Measurements from ENCODE around the gene RNU5B-1.
A peak's percentile ranks its signal among the peaks of the same experiment; 100 is the strongest.

Gene RNU5B-1

GRCh38 chr15:65304381-65305149 lies at the start of gene RNU5B-1:
Gene RNU5B-1 (plus strand): TSS chr15:65304677.
- Histone ChIP-seq H3K36me3 (ENCODE audit: control insufficient read depth, insufficient read depth, low read length, severe bottlenecking) (no peaks in the 10 kb centered on the region), H3K9me3 (ENCODE audit: control insufficient read depth, low read length) (no peaks in the 10 kb centered on the region), H3K27me3 (replicated peaks; ENCODE audit: control insufficient read depth, insufficient read depth, low read length) (no peaks in the 10 kb centered on the region), H3K4me3 (ENCODE audit: low read length) (peak within 1 kb of the TSS; percentile 85), H3K4me1 (ENCODE audit: control insufficient read depth, insufficient read depth, low read length) (peaks cover 13% of the 10 kb centered on the region), H3K9ac (ENCODE audit: low read length) (peak within 1 kb of the TSS; percentile 90)
- DNase-seq (ENCODE audit: low read depth): peak; percentile 95

GRCh38 chr15:65254758-65255157 lies 49.7 kb upstream of the RNU5B-1 start:
- Histone ChIP-seq H3K27me3 (replicated peaks; ENCODE audit: control insufficient read depth, insufficient read depth, low read length) (no peaks in the 10 kb centered on the region), H3K4me3 (ENCODE audit: low read length) (no peak overlapping the region), H3K9ac (ENCODE audit: low read length) (no peak overlapping the region), H3K9me3 (ENCODE audit: control insufficient read depth, low read length) (no peaks in the 10 kb centered on the region), H3K4me1 (ENCODE audit: control insufficient read depth, insufficient read depth, low read length) (peaks cover 36% of the 10 kb centered on the region), H3K36me3 (ENCODE audit: control insufficient read depth, insufficient read depth, low read length, severe bottlenecking) (no peaks in the 10 kb centered on the region)
- DNase-seq (ENCODE audit: low read depth): no peak

- peaks cover 37% of the 10 kb centered on the region for H3K4me1 ChIP-seq (ENCODE audit: control insufficient read depth, insufficient read depth, low read length)
- no peaks in the 10 kb centered on the region for H3K9me3 ChIP-seq (ENCODE audit: control insufficient read depth, low read length)
- no peak overlapping the region for H3K9ac ChIP-seq (ENCODE audit: low read length)
- H3K27me3 ChIP-seq (replicated peaks; ENCODE audit: control insufficient read depth, insufficient read depth, low read length): no peaks in the 10 kb centered on the region
- no peak for DNase-seq (ENCODE audit: low read depth)
- no peak overlapping the region for H3K4me3 ChIP-seq (ENCODE audit: low read length)
- no peaks in the 10 kb centered on the region for H3K36me3 ChIP-seq (ENCODE audit: control insufficient read depth, insufficient read depth, low read length, severe bottlenecking)
These were observed 48.9 kb upstream of the RNU5B-1 start for GRCh38 chr15:65255486-65256140.

GRCh38 chr15:65258375-65259262 lies 45.9 kb upstream of the RNU5B-1 start:
- Histone ChIP-seq H3K9ac (ENCODE audit: low read length) (peak overlapping the region; percentile 76), H3K27me3 (replicated peaks; ENCODE audit: control insufficient read depth, insufficient read depth, low read length) (no peaks in the 10 kb centered on the region), H3K4me3 (ENCODE audit: low read length) (peak overlapping the region; percentile 27), H3K36me3 (ENCODE audit: control insufficient read depth, insufficient read depth, low read length, severe bottlenecking) (peaks cover 7% of the 10 kb centered on the region), H3K9me3 (ENCODE audit: control insufficient read depth, low read length) (no peaks in the 10 kb centered on the region), H3K4me1 (ENCODE audit: control insufficient read depth, insufficient read depth, low read length) (peaks cover 32% of the 10 kb centered on the region)
- no peak for DNase-seq (ENCODE audit: low read depth)

- Histone ChIP-seq H3K36me3 (ENCODE audit: control insufficient read depth, insufficient read depth, low read length, severe bottlenecking) (peaks cover 7% of the 10 kb centered on the region), H3K9ac (ENCODE audit: low read length) (peak overlapping the region; percentile 68), H3K4me1 (ENCODE audit: control insufficient read depth, insufficient read depth, low read length) (peaks cover 32% of the 10 kb centered on the region), H3K9me3 (ENCODE audit: control insufficient read depth, low read length) (no peaks in the 10 kb centered on the region), H3K27me3 (replicated peaks; ENCODE audit: control insufficient read depth, insufficient read depth, low read length) (no peaks in the 10 kb centered on the region), H3K4me3 (ENCODE audit: low read length) (no peak overlapping the region)
- DNase-seq (ENCODE audit: low read depth): no peak
These were observed 45.1 kb upstream of the RNU5B-1 start for GRCh38 chr15:65259367-65259797.

- Histone ChIP-seq H3K36me3 (ENCODE audit: control insufficient read depth, insufficient read depth, low read length, severe bottlenecking) (peaks cover 7% of the 10 kb centered on the region), H3K27me3 (replicated peaks; ENCODE audit: control insufficient read depth, insufficient read depth, low read length) (no peaks in the 10 kb centered on the region), H3K9me3 (ENCODE audit: control insufficient read depth, low read length) (no peaks in the 10 kb centered on the region), H3K9ac (ENCODE audit: low read length) (no peak overlapping the region), H3K4me1 (ENCODE audit: control insufficient read depth, insufficient read depth, low read length) (peaks cover 24% of the 10 kb centered on the region), H3K4me3 (ENCODE audit: low read length) (no peak overlapping the region)
- DNase-seq (ENCODE audit: low read depth): no peak
These were observed 43.5 kb upstream of the RNU5B-1 start for GRCh38 chr15:65260968-65261367.

GRCh38 chr15:65263313-65263712 lies 41.2 kb upstream of the RNU5B-1 start:
- peaks cover 16% of the 10 kb centered on the region for H3K4me1 ChIP-seq (ENCODE audit: control insufficient read depth, insufficient read depth, low read length)
- H3K9ac ChIP-seq (ENCODE audit: low read length): no peak overlapping the region
- H3K4me3 ChIP-seq (ENCODE audit: low read length): no peak overlapping the region
- H3K9me3 ChIP-seq (ENCODE audit: control insufficient read depth, low read length): no peaks in the 10 kb centered on the region
- H3K27me3 ChIP-seq (replicated peaks; ENCODE audit: control insufficient read depth, insufficient read depth, low read length): no peaks in the 10 kb centered on the region
- peaks cover 7% of the 10 kb centered on the region for H3K36me3 ChIP-seq (ENCODE audit: control insufficient read depth, insufficient read depth, low read length, severe bottlenecking)
- DNase-seq (ENCODE audit: low read depth): no peak

GRCh38 chr15:65264863-65265430 lies 39.5 kb upstream of the RNU5B-1 start:
- Histone ChIP-seq H3K4me3 (ENCODE audit: low read length) (no peak overlapping the region), H3K4me1 (ENCODE audit: control insufficient read depth, insufficient read depth, low read length) (no peaks in the 10 kb centered on the region), H3K9me3 (ENCODE audit: control insufficient read depth, low read length) (no peaks in the 10 kb centered on the region), H3K27me3 (replicated peaks; ENCODE audit: control insufficient read depth, insufficient read depth, low read length) (no peaks in the 10 kb centered on the region), H3K36me3 (ENCODE audit: control insufficient read depth, insufficient read depth, low read length, severe bottlenecking) (peaks cover 7% of the 10 kb centered on the region), H3K9ac (ENCODE audit: low read length) (no peak overlapping the region)
- no peak for DNase-seq (ENCODE audit: low read depth)

- H3K9ac ChIP-seq (ENCODE audit: low read length): no peak overlapping the region
- no peaks in the 10 kb centered on the region for H3K27me3 ChIP-seq (replicated peaks; ENCODE audit: control insufficient read depth, insufficient read depth, low read length)
- H3K9me3 ChIP-seq (ENCODE audit: control insufficient read depth, low read length): no peaks in the 10 kb centered on the region
- H3K4me3 ChIP-seq (ENCODE audit: low read length): no peak overlapping the region
- H3K36me3 ChIP-seq (ENCODE audit: control insufficient read depth, insufficient read depth, low read length, severe bottlenecking): peaks cover 7% of the 10 kb centered on the region
- no peak for DNase-seq (ENCODE audit: low read depth)
- H3K4me1 ChIP-seq (ENCODE audit: control insufficient read depth, insufficient read depth, low read length): peaks cover 4% of the 10 kb centered on the region
These were observed 38.0 kb upstream of the RNU5B-1 start for GRCh38 chr15:65266469-65266868.

- no peaks in the 10 kb centered on the region for H3K9me3 ChIP-seq (ENCODE audit: control insufficient read depth, low read length)
- no peak overlapping the region for H3K9ac ChIP-seq (ENCODE audit: low read length)
- peaks cover 4% of the 10 kb centered on the region for H3K4me1 ChIP-seq (ENCODE audit: control insufficient read depth, insufficient read depth, low read length)
- H3K36me3 ChIP-seq (ENCODE audit: control insufficient read depth, insufficient read depth, low read length, severe bottlenecking): no peaks in the 10 kb centered on the region
- no peak for DNase-seq (ENCODE audit: low read depth)
- H3K4me3 ChIP-seq (ENCODE audit: low read length): no peak overlapping the region
- no peaks in the 10 kb centered on the region for H3K27me3 ChIP-seq (replicated peaks; ENCODE audit: control insufficient read depth, insufficient read depth, low read length)
These were observed 36.1 kb upstream of the RNU5B-1 start for GRCh38 chr15:65268411-65268810.

Measured in adipocyte (in vitro differentiated cells).